SHP77 (cell line): Measurements from ENCODE around the gene KCNH5.

ENCODE experiments used
- DNase-seq, 2 experiments: peaks; one replicate each; lab custom pipeline; 2025; lab: John Stamatoyannopoulos, UW

KCNH5 gene, protein sequence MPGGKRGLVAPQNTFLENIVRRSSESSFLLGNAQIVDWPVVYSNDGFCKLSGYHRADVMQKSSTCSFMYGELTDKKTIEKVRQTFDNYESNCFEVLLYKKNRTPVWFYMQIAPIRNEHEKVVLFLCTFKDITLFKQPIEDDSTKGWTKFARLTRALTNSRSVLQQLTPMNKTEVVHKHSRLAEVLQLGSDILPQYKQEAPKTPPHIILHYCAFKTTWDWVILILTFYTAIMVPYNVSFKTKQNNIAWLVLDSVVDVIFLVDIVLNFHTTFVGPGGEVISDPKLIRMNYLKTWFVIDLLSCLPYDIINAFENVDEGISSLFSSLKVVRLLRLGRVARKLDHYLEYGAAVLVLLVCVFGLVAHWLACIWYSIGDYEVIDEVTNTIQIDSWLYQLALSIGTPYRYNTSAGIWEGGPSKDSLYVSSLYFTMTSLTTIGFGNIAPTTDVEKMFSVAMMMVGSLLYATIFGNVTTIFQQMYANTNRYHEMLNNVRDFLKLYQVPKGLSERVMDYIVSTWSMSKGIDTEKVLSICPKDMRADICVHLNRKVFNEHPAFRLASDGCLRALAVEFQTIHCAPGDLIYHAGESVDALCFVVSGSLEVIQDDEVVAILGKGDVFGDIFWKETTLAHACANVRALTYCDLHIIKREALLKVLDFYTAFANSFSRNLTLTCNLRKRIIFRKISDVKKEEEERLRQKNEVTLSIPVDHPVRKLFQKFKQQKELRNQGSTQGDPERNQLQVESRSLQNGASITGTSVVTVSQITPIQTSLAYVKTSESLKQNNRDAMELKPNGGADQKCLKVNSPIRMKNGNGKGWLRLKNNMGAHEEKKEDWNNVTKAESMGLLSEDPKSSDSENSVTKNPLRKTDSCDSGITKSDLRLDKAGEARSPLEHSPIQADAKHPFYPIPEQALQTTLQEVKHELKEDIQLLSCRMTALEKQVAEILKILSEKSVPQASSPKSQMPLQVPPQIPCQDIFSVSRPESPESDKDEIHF

DNA sequence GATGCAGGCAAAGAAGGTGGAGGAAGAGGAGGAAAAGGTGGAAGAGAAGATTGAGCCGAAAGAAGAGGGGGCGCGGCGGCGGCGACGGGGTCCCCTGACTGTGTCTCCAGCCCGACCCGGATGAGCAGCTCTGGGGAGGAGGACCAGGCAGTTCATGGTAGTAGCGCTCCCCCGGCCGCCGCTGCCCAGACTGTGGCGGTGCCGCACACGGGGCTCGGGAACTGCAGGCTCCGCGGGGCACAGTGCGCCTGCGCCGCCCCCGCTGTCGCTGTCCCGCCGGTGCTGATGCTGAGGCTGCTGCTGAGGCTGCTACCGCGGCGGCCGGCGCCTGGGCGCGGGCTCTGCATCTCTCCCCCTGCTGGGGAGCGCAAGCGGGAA lies at the start of gene KCNH5:
Gene KCNH5, minus strand, starts transcription at position 225 of the 378 bp plus-strand sequence. CDS start 272 bp downstream, outside the sequence.
- DNase-seq, result peak; percentile 9 to 42

DNA sequence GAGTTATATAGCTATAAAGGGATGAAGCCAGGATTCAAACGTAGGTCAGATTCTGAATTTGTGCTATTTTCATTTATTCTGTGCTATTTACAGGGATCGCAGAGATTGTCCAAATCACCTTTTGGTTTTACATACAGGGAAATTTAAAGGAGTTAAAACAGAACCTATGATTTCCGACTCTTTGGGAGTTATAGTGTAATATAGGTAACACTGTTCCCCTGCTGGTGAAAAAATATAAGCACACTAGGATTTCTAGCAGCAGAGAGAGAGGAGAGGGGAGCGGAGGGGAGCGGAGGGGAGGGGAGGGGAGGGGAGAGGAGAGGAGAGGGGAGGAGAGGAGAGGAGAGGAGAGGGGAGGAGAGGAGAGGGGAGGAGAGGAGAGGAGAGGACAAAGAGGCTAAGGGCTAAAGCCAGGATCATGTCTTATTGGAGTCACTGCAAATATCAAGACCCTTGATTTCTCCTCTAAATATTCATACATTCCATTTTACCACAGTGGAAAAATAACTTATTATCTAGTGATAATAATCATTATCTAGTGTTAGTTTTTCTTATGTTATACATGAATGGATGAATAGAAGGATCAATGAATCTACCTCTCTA lies 46.2 kb upstream of the KCNH5 start:
- no peak for DNase-seq

DNA sequence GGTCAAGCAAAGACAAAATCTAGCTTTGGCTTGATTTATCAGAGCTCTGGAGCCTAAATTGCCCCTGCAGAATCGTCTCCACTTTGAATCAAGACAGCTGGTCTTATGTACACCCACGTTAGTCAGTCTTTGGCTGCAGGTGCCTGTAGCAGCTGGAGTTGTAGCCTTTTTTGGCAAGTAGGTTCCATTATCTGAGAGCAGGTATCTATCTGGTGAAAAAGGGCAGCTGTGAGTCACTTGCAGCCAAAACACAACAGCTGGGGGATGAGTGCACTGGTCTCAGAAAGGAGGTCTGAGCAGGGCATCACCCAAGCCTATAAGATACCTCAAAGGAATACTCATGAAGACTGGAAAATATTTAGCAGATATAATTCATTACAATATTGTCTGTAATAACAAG lies 43.6 kb upstream of the KCNH5 start:
- DNase-seq, result peak; percentile 63 to 71

DNA sequence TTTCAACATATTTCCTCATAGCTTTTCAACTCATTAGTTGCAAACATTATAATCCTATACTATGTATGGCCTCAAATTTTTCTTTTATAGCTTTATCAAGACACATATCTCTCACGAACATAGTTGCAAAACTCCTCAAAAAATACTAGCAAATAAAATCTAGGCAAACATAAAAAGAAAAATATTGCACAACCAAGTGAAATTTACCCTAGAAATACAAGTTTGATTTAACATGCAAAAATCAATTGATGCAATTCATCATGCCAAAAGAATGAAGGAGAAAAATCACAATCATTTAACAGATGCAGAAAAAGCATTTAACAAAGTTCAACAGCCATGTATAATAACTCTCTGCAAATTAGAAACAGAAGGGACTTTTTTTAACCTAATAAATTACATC lies 33.3 kb upstream of the KCNH5 start:
- DNase-seq, result no peak

DNA sequence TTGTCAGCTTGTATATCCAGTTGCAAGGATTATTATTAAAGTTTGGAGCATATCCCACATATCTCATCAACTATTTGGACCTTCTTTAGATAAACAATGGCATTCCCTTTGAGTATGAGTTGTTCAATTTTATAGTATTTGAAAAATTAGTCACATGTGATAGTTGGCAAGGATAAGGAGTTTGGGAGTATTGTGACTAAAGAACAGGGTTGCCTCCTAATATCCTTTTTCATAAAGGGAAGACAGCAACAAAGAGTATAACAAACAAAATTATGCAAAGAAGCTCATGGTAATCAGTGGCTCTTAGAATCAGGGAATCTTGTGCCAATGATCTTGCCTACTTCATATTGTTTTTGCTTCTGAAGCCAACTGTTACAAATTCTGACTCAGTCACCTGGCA lies 31.2 kb upstream of the KCNH5 start:
- no peak for DNase-seq

DNA sequence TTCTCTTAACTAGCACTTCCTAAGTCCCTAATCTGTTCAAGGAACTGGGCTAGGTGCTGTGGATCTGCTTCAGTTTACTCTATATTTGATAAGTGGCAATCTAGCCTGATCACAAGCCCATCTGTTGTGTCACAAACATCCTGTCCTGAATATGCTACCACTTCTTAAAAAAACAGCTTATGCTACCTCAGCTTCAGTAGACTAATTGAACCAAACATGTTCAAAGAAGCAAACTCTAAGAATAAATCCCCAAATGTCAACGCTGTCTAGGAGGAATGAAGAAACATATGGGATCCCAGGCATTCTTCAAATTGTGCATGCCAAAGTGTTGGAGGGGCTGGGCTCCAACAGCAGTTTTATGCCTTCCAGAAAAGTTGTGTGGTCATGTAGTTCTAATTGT lies 10.4 kb upstream of the KCNH5 start:
- DNase-seq, result no peak

DNA sequence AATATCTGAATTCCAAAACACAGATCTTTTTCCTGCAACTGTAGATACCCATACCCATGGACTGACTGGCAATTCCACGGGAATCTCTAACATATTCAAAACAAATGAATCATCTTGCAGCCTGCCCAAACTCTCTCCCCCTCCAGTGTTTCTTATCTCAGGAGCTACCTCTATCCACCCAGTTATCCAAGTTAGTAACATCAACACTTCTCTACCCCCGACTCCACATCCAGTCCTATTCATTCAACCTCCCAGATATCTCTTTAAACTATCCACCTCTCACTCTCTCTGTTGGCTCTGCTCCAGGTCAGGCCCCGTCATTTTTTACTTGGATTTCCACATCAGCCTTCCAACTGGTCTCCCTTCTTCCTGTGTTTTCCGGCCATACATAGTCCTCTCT lies 6.7 kb upstream of the KCNH5 start:
- DNase-seq, result no peak

DNA sequence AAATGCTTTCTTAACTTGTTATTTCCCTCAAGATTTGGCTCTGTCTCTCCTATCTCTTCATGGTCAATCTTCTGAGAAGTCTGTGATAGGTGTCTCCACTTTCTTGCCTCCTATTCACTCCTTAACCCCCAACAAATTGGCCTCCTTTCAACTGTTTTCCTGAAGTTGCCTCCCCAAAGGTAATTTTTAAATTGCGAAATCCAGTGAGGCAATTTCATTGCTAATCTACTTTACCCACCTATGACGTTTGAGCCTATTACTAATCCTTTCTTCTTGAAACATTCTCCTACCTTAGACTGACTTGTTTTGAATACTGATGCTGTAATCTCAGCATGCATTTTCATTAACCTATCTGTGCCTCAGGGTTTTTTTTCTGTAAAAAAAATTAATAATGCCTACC lies 6.0 kb upstream of the KCNH5 start:
- no peak for DNase-seq

DNA sequence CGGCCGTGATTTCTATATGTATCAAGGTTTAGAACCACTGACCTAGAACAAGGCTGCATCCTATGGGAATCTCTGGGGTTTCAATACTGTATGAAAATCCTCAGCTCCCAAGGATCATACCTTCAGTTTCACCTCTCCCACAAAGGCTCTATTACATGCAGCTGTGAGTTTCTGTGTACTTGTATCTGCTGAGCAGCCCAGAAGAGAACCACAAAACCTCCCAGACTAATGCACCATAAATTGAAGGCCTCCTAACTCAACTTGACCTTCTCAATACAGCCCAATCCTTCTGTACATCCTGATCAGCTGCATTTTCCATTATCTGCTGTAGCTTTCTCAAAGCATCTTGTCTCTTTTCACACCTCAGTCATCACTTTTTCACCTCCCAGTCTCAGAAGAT lies 5.4 kb upstream of the KCNH5 start:
- no peak for DNase-seq

DNA sequence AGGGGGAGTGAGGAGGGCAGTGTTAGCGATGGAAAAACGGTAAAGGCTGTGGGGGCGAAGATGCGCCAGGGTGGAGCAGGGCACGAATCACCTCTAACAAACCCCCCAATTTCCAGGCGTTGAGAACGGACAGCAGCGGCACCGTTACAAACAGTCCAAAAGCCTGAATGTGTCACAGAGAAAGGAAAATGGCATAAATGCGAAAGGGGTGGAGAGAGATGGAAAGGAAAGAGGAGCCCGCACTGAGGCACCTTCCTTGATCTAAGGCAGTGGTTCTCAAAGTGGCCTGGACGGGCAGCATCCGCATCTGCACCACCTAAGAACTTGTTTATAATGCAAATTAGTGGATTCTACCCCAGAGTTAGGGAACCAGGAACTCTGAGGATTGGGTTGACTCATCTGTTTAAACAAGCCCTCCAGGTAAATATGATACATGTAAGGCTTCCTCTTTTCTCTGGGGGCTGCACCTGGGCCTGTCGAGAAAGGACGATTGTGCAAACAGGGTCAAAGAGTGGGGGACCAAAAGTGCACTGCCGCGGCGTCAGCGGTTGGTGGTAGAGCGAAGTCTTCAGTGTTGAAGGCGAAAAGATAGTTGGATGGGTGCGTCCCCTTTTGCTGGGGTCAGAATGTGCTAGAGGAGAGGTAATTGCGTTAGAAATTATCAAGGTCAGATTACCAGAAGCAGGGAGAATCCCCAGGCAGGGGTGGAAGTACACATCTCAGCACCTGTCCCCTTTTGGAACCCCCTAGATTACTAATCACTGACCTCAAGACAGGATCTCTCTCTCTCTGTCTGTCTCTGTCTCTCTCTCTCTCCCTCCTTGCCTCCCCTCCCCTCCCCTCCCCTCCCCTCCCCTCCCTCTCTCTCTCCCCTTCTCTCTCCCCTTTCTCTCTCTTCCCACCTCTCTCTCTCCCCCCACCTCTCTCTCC lies 1.3 kb upstream of the KCNH5 start:
- DNase-seq, result peak in 1 of 2 experiments; percentile 9

DNA sequence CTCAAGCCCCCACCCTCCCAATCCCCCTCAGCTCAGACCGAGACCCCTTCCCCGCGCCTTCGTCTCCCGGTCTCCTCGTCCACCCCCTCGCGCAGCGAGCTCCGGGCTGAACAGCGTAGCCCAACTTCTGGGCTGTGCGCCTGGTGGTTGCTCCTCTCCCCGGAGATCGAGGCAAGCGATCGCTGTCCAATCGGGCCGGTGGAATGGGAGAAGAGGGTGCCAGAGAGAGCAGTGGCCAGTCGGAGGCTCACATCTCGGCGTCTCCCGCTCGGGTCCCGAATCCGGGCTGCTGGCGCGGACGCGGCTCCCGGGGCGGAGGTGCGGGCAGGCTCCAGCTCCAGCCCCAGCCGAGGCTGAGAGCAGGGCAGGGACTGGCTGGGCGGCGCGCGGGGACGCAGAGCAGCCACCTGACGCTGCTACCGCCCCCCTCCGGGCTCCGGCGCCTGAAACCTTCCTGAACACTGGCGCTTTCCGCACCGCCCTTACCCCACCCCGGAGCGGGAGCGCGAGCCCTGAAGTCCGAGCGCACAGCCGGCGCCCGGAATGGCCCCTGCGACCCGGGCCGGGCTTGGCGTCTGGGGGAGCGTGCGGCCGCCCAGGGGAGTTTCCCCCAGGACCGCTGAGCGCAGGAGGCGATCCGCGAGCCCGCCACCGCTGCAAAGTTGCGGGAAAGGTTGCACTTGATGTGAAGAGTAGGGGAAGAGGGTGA lies 508 bp upstream of the KCNH5 start:
- peak; percentile 49 to 60 for DNase-seq

DNA sequence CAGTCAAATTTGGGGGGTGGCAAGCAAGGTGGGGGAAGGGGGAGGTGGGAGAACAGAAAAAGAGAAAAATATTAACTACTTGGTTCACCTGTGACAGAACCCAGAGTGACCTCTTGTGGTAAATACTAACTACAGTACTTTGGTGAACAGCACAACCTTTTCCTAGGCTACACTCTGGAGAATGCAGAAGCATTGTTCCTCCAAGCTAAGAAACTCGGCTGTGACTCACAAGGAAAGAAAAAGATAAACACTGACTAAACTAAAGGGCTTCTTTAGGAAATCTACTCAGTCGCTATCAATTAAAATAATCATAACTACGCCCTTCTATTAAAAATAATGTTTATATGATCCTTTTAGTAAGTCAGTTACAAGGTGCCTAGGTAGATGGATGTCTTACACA lies 5.4 kb downstream of the KCNH5 start:
- DNase-seq, result peak; percentile 9 to 50

DNA sequence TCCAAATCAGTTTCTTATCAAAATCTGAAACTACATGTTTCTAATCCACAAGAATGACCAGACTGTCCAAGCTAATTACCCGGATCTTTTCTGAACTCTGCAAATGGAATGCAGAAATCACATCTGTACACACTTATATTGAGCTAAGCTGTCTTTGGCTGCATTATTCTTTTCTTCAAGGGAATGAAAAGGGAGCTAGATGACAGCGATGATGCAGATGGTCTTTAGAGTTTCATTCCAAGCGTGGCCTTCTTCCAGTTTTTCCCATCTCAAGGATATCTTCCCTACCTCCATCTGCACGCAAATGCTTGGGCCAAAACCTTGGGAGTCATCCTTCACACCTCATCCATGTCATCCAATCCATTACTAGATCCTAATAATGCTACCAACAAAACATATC lies 12.6 kb downstream of the KCNH5 start:
- no peak for DNase-seq

DNA sequence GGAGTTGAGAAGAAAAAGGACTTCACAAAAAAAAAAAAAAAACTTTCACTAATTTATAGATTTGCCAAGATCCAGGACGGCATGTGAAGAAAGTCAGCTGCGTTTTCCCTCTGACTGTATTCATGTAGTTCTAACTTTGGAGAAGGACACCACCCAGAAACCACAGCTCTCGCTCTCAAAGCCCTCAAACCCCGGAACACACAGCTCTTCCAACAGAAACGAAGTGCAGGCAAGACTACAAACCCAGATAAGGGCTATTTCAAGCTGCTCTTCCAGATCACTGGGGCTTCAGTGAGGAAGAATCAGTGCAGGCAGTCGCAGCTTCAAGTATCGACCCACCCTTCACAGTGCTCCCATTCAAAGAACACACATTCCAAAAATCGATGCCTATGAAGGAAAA lies 13.2 kb downstream of the KCNH5 start:
- DNase-seq, result no peak

DNA sequence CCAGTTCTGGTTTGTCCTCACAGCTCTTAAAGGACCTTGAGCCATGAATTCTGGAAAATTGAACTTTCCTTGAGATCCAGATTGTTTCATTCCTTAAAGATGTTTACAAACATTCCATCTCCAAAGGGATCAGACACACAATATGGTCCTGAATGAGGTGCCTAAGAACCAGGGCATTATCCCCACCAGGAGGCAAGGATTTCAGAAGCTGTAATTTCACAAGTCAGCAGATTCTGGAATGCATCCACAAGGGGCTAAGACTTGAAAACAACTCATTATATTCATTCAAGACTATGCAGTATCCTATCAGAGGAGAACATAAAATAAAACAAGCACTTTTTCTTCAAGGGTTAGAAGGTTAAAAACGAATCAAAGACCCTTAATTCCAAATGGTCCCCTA lies 15.1 kb downstream of the KCNH5 start:
- DNase-seq, result no peak

DNA sequence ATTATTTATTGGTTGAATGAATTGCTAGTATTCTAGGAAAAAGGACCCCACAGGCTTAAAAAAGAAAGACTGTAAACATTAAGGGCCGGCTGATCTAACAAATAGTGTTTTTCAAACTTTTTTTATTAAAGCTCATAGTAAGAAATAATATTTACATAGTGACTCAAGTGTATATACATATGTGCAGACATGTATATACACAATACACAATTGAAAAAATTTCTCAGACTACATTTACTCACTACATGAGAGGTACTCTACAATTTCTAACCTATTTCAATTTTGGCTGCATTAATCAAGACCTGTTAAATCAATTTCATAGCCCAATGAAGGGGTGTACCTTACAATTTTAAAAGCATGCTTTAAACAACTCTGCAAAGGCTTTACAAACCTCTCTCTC lies 17.5 kb downstream of the KCNH5 start:
- DNase-seq, result no peak

DNA sequence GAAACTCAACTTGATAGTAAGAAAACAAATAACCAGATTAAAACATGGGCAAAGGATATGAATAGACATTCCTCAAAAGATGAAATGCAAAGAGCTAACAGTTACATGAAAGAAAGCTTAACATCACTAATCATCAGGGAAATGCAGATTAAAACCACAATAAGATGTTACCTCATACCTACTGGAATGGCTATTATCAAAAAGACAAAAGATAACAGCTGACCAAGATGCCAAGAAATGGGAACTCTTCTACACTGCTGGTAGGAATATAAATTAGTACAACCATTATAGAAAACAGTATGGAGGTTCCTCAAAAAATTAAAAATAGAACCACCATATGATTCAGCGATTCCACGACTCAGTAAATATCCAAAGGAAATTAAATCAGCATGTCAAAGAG lies 18.8 kb downstream of the KCNH5 start:
- DNase-seq, result no peak

DNA sequence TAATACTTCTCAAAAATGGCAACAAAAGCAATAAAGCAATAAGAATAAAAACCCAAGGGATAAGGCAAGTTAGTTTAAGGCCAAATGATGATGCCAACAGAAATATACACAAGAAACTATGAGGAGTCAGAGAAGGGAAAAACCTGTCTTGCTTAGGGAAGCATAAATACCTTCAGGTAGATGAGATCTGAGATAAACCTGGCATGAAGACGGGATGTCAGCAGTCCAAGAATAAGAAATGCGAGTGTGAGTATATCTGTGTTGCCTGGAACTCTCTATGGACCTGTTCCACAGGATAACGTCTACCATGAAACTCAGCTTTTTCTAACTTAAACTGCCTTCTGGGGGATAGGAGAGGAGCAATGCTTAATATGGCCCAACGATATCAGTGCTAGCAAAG lies 30.6 kb downstream of the KCNH5 start:
- no peak for DNase-seq

DNA sequence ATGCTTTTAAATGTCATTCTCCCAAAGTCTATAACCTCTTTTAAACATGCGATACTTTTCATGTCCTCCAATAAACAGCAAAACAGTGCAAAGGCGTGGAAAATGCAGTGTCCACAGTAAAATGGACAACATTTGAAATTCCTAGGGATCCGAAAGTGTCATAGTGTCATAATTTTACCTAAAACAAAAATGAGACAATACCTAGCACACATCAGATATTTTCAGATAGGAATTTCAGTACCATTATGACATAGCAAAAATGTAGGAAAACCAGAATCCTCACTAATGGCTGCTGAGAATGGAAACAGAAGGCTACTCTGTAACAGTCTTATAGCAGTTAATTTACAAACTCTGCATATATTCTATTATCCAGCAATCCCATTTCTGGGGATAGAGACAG lies 33.1 kb downstream of the KCNH5 start:
- no peak for DNase-seq

DNA sequence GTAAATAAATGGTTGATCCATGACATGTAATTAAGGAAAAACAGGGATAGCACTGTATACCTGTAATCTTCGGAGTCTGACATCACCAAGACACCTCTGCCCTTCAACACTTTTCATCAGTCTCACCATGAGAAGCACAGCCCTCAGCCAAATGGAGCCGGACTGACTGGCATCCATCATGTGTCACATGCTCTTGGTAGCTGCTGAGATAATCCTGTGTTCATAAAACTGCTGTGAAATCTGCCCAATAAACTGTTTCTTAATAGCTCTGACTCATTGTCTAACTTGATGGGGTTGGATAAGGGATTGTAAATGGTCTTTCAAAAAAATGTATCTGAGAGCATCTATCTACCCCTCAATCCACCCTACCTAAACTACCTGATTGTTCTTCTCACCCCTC lies 33.6 kb downstream of the KCNH5 start:
- DNase-seq, result no peak

DNA sequence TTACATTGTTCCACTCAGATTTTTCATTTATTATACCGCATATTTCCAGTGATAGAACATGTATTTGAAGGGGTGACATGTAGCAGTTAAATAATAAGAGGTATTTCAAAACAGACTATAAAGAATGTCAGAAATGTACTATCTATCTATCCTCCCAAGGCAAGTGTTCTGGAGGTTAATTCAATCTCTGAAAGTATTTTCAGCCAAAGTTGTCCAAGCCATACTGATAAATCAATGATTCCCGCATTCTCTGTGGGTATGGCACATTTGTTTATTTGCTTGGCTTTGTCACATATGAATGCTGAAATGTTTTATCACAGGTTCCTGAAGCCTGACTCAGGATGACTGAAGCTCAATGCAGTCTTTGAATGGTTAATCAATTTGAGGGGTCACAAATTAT lies 35.8 kb downstream of the KCNH5 start:
- DNase-seq, result no peak
